ENCODE measurements around the gene FAM222B.

DNA sequence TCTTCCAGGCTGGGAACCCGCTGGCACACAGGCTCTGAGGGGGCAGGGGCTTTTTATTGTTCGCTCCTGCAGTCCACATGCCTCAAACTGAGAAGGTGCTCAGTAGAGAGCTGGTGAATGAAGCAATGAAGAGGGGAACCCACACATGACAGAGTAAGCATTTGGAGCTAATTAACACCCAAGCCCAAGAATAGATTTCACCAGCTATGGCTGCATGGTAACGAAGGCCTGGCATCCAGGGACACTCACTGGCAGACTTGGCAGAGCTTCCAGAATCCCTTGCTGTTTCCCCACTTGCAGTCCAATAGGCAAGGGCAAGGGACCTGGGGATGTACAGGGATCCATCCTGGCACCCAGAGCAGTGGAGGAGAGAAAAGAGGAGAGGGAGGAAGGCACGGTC lies 42.8 kb upstream of the FAM222B start:
- TF ChIP-seq ZFX (IDR thresholded peaks at IDR 0.05; ENCODE audit: borderline replicate concordance) (no peak), CTCF (IDR thresholded peaks at IDR 0.05) (no peak)
